ENCODE measurements around the gene BRD8.

- TF ChIP-seq POLR2AphosphoS5 (IDR thresholded peaks at IDR 0.05) (no peak), POLR2A (IDR thresholded peaks at IDR 0.05) (no peak)
Observed at GRCh38 chr5:138129347-138129746, 49.1 kb downstream of the BRD8 start.

Data from prostate gland (tissue), 1 donor.